Kidney (tissue), 22 donors: ENCODE measurements around the gene LAT. TPM values are rescaled to one million over a fixed set of nuclear protein-coding genes. Genes with fewer than 3 reads are reported as not detected.
A peak's percentile ranks its signal among the peaks of the same experiment; 100 is the strongest.

Experiments used
- DNase-seq, 5 donors: peaks; one replicate each; pipeline ENCODE4 v3.0.0-alpha.2; 2013 to 2020
- FAIRE-seq: peaks from 2 replicates; lab custom pipeline; 2012; peaks lifted over from hg19 to GRCh38; lab: Jason Lieb, UNC
- H3K27ac ChIP-seq, 2 donors: one replicate each; pipeline ENCODE4 v1.7.0; 2013; ENCODE audit warnings: low read depth in 2 of 2, low read length in 2 of 2, inconsistent platforms in 1 of 2
- H3K27me3 ChIP-seq: one replicate; pipeline ENCODE4 v1.7.1; 2013; ENCODE audit warnings: low read length, inconsistent platforms; ENCODE audit not compliant: control insufficient read depth, insufficient read depth
- H3K36me3 ChIP-seq, 3 donors: one replicate each; pipeline versions ENCODE4 v1.7.0 to v1.7.1; 2013; ENCODE audit warnings: low read length in 3 of 3, control low read depth in 1 of 3, inconsistent platforms in 1 of 3; ENCODE audit not compliant: insufficient read depth in 3 of 3, control insufficient read depth in 2 of 3
- H3K4me1 ChIP-seq, 3 donors: one replicate each; pipeline versions ENCODE4 v1.7.0 to v1.7.1; 2013; ENCODE audit warnings: low read length in 3 of 3, inconsistent platforms in 1 of 3, low read depth in 1 of 3; ENCODE audit not compliant: control insufficient read depth in 2 of 3, insufficient read depth in 2 of 3
- H3K4me3 ChIP-seq, 3 donors: one replicate each; pipeline versions ENCODE4 v1.7.0 to v1.8.1; 2013; ENCODE audit warnings: low read length in 3 of 3, control low read depth in 1 of 3, inconsistent platforms in 1 of 3
- H3K9ac ChIP-seq, 3 donors: one replicate each; pipeline versions ENCODE4 v1.7.0 to v1.7.1; 2013; ENCODE audit warnings: low read length in 3 of 3, control low read depth in 1 of 3, inconsistent platforms in 1 of 3
- H3K9me3 ChIP-seq, 3 donors: one replicate each; pipeline versions ENCODE4 v1.7.0 to v1.7.1; 2013; ENCODE audit warnings: low read length in 3 of 3, control low read depth in 1 of 3, inconsistent platforms in 1 of 3; ENCODE audit not compliant: control insufficient read depth in 2 of 3, insufficient read depth in 1 of 3
- CTCF ChIP-seq: IDR thresholded peaks from 3 replicates; pipeline ENCODE4 v1.5.1; 2012; ENCODE audit warnings: mild to moderate bottlenecking, moderate library complexity, borderline replicate concordance; ENCODE audit not compliant: insufficient read depth; ENCODE audit errors: extremely low read depth
- intact Hi-C: fragments of 100-400 bp; cut with DNase I; formaldehyde crosslinking; loops from one replicate; pipeline ENCODE4 v1.11.1; 2022
- long read RNA-seq, 10 donors: library from polyadenylated mRNA in 1 of 10; unstranded in 1 of 10; transcript quantifications; one replicate each; pipeline ENCODE4 v2.0.0 and lab custom pipeline, GENCODE V29; 2021 to 2026
- polyA plus RNA-seq: library from polyadenylated mRNA; stranded (reverse); fragments of 350-450 nt; fragmentation: Illumina TruSeq; extraction: RNeasy Lipid Tissue Mini Kit (QIAGEN cat#74804); gene quantifications from one replicate; pipeline ENCODE4 v1.2.3, GENCODE V29; 2014; ENCODE audit warnings: low read depth, low replicate concordance; ENCODE audit not compliant: insufficient read depth
- total RNA-seq: library from RNA; stranded (reverse); fragmentation: NEBNext Ultra II Directional; extraction: Animal tissue kit (Norgen Biotek cat#: 25700); gene quantifications from one replicate; pipeline ENCODE4 v1.2.1, GENCODE V29; 2021
- donor health status: control.
- donor health status: control.
- donor health status: control.
- donor health status: control.
- donor health status: control.
- donor health status: DM: yes; HTN: yes; CAD: no.
- donor health status: Normal renal cell carcinoma (clear cell type).

Gene LAT
- total RNA-seq: 12.5 TPM
- 8.3 TPM for polyA plus RNA-seq
- long read RNA-seq, donor 1, partial matches to known transcripts: 0 of 1 reads
- long read RNA-seq, donor 1, other reads (novel, unspliced or antisense): 0 of 1 reads
- long read RNA-seq, donor 2: 0 reads
- long read RNA-seq, donor 3, partial matches to known transcripts: 6 of 6 reads
- long read RNA-seq, donor 3, other reads (novel, unspliced or antisense): 0 of 6 reads
- long read RNA-seq, donor 4: 0 reads
- long read RNA-seq, donor 5: 0 reads
- long read RNA-seq, donor 6: 0 reads
- long read RNA-seq, donor 7, partial matches to known transcripts: 1 of 5 reads
- long read RNA-seq, donor 7, other reads (novel, unspliced or antisense): 0 of 5 reads
- long read RNA-seq, donor 8, partial matches to known transcripts: 0 of 1 reads
- long read RNA-seq, donor 8, other reads (novel, unspliced or antisense): 0 of 1 reads
- long read RNA-seq, donor 9, partial matches to known transcripts: 0 of 2 reads
- long read RNA-seq, donor 9, other reads (novel, unspliced or antisense): 0 of 2 reads
- long read RNA-seq, donor 10, partial matches to known transcripts: 0 of 1 reads
- long read RNA-seq, donor 10, other reads (novel, unspliced or antisense): 0 of 1 reads

- FAIRE-seq (no peak), DNase-seq (no peak)
- no peak within 1 kb of the TSS for H3K27ac ChIP-seq
- H3K9ac ChIP-seq: no peak within 1 kb of the TSS
- no peaks in the 10 kb centered on the region for H3K4me1 ChIP-seq
- H3K27me3 ChIP-seq: no peaks in the 10 kb centered on the region
- no peak for TF ChIP-seq CTCF
- intact Hi-C loops: no loop called here
- no peak within 1 kb of the TSS for H3K4me3 ChIP-seq
- peaks cover 0 to 6% (median 3%) of the 10 kb centered on the region in 3 donors for H3K9me3 ChIP-seq
- peaks cover 4 to 35% (median 16%) of the 10 kb centered on the region in 3 donors for H3K36me3 ChIP-seq
These were observed at the start of gene LAT for GRCh38 chr16:28984619-28985135. LAT (plus strand) TSS chr16:28985052; CDS start chr16:28985418, 366 bp downstream.

GRCh38 chr16:28935346-28935745, 49.5 kb upstream of the LAT start:
- no peak for FAIRE-seq
- no peaks in the 10 kb centered on the region for H3K4me1 ChIP-seq
- no peaks in the 10 kb centered on the region for H3K9me3 ChIP-seq
- H3K27me3 ChIP-seq: no peaks in the 10 kb centered on the region
- no peak overlapping the region for H3K27ac ChIP-seq
- TF ChIP-seq CTCF: no peak
- H3K36me3 ChIP-seq: no peaks in the 10 kb centered on the region
- H3K9ac ChIP-seq: no peak overlapping the region
- DNase-seq: no peak
- intact Hi-C loops: no loop called here
- no peak overlapping the region for H3K4me3 ChIP-seq

GRCh38 chr16:28935924-28936783, 48.7 kb upstream of the LAT start:
- Histone ChIP-seq H3K9ac (peak overlapping the region in 1 of 3 donors; percentile 20), H3K4me3 (peak overlapping the region in 2 of 3 donors; percentile 21), H3K36me3 (no peaks in the 10 kb centered on the region), H3K27ac (no peak overlapping the region), H3K27me3 (no peaks in the 10 kb centered on the region), H3K9me3 (no peaks in the 10 kb centered on the region), H3K4me1 (no peaks in the 10 kb centered on the region)
- no peak for TF ChIP-seq CTCF
- peak; percentile 80 to 92 (median 84) for DNase-seq
- FAIRE-seq: no peak
- intact Hi-C loops: no loop called here
